IgD-negative memory B cell (primary cell): ENCODE measurements around the gene FAM3B. TPM values are rescaled to one million over a fixed set of nuclear protein-coding genes. Genes with fewer than 3 reads are reported as not detected.
"Not testable (repeated sequence)": the region's sequence is repeated elsewhere in the genome, so short reads cannot be mapped to it uniquely, and the experiment has no call there.

Experiments
- H3K27ac Mint-ChIP-seq, 3 donors: one replicate each; pipeline ENCODE4 v1.8.0; 2020 to 2022; ENCODE audit warnings: mild to moderate bottlenecking in 3 of 3, mixed read lengths in 3 of 3, moderate library complexity in 1 of 3
- H3K27me3 Mint-ChIP-seq: one replicate; pipeline ENCODE4 v1.8.0; 2021; ENCODE audit warnings: mixed read lengths
- H3K36me3 Mint-ChIP-seq: one replicate; pipeline ENCODE4 v1.8.0; 2020; ENCODE audit warnings: mild to moderate bottlenecking, mixed read lengths
- H3K4me1 Mint-ChIP-seq, 3 donors: one replicate each; pipeline ENCODE4 v1.8.0; 2020 to 2022; ENCODE audit warnings: mixed read lengths in 3 of 3, mild to moderate bottlenecking in 1 of 3
- H3K4me3 Mint-ChIP-seq, 4 donors: one replicate each; pipeline ENCODE4 v1.8.0; 2020 to 2022; ENCODE audit warnings: mild to moderate bottlenecking in 4 of 4, mixed read lengths in 4 of 4, moderate library complexity in 3 of 4
- H3K9me3 Mint-ChIP-seq, 3 donors: one replicate each; pipeline ENCODE4 v1.8.0; 2020 to 2021; ENCODE audit warnings: mixed read lengths in 3 of 3, mild to moderate bottlenecking in 1 of 3
- polyA plus RNA-seq: library from polyadenylated mRNA; unstranded; fragments of 300-500 nt; fragmentation: Illumina TruSeq; gene quantifications from one replicate; pipeline ENCODE4 v1.2.3, GENCODE V29; 2021

Gene FAM3B
- polyA plus RNA-seq, 1 donor from 2014 or later, result not detected

DNA sequence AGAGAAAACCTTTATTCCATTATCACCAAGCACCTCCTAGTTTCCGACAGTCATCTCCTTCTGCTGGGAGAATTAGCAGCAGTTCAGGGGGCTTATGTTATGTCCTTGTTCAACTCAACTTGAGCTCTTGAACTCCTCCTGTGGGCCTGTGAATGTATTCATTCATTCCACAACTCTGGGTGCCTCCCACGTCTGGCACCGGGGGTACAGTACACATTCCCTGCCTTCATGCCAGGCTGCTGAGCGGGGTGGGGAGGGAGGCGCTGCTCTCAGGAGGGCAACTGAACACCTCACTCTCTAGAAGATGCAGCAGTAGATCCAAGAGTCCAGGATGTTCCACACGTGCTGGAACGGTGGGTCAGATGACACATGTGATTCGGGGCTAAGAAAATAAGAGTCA, 40.9 kb downstream of the FAM3B start:
- H3K27me3 Mint-ChIP-seq, result no peaks in the 10 kb centered on the region
- peak overlapping the region in 1 of 3 donors; percentile 17 for H3K27ac Mint-ChIP-seq
- peak overlapping the region in 1 of 4 donors; percentile 39 for H3K4me3 Mint-ChIP-seq

DNA sequence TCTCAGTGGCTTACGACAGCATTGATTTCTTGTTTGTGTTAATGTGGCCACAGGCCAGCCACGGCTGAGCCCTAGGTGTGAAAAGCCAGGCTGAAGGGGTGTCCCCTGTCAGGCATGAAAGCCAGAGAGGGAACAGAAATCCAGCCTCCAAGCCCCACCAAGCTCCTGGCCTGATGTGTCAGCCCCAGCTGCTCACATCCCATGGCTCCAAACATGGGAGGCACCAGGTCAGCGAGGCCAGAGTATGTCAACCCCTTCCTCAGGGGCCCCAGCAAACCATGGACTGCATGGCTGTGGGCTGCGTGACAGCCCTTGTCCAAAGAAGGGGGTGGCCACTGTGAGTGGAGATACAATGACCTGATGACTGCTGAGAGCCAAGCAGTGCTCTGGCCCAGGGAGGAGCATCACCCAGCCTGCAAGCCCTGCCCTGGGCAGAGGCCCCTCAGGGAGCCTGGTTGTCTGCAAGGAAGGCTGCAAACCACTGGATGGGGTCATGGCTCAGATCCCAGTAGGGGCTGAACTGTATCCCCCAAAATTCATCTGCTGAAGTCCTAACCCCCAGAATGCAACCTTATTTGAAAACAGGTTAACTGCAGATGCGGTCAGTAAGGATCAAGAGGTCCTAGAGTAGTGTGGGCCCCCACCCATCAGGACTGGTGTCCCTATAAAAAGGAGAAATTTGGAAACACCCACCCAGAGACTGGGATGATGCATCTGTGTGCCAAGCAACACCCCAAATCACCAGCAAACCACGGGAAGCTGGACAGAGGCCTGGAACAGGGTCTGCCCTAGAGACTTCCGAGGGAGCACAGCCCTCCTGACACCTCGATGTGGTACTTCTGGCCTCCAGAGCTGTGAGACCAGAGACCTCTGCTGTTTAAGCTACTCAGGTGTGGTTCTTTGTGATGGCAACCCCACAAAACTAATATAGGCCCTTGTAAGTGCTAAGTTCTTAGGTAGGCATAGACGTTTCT, 41.9 kb downstream of the FAM3B start:
- peaks cover 1% of the 10 kb centered on the region for H3K36me3 Mint-ChIP-seq
- peaks cover 11 to 18% (median 14%) of the 10 kb centered on the region in 3 donors for H3K4me1 Mint-ChIP-seq
- no peaks in the 10 kb centered on the region for H3K9me3 Mint-ChIP-seq
- H3K27ac Mint-ChIP-seq, result peak overlapping the region in 2 of 3 donors; percentile 72 to 75
- H3K27me3 Mint-ChIP-seq, result no peaks in the 10 kb centered on the region
- peak overlapping the region in 2 of 4 donors; percentile 33 to 64 for H3K4me3 Mint-ChIP-seq

More for the DNA sequence above, 40.9 kb downstream of the FAM3B start:
- Mint-ChIP-seq H3K4me1 (peaks cover 11% of the 10 kb centered on the region in 3 donors), H3K9me3 (no peaks in the 10 kb centered on the region), H3K36me3 (peaks cover 1% of the 10 kb centered on the region)

DNA sequence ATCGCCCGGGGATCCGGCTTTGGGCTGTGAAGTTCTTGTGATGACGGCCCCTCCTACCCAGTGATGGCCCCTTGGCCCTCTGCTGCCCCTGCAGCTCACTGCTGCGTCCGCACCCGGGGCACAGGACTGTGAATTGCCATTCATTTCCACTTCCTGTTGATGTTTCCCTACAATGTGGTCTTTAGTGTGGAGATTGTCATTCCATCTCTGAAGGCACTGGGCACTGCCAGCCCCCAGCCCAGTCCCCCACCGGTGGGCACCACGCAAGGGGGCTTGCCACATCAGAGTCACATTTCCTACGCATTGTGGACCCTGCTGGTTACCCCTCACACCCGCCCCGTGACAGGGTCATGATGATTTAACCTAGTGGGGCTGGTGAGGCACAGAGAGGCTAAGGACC, 42.7 kb downstream of the FAM3B start:
- no peaks in the 10 kb centered on the region for H3K27me3 Mint-ChIP-seq
- H3K36me3 Mint-ChIP-seq, result peaks cover 1% of the 10 kb centered on the region
- H3K9me3 Mint-ChIP-seq, result no peaks in the 10 kb centered on the region
- peak overlapping the region in 1 of 3 donors; percentile 75 for H3K27ac Mint-ChIP-seq
- H3K4me3 Mint-ChIP-seq, result peak overlapping the region in 1 of 4 donors; percentile 42
- peaks cover 11 to 25% (median 16%) of the 10 kb centered on the region in 3 donors for H3K4me1 Mint-ChIP-seq

DNA sequence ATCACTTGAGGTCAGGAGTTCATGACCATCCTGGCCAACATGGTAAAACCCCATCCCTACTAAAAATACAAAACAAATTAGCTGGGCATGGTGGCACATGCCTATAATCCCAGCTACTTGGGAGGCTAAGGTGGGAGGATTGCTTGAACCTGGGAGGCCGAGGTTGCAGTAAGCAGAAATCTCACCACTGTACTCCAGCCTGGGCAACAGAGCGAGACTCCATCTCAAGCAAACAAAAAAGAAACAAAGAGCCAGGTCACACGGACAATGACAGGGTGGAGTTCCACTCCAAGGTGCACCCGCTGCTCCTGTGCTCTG, 43.1 kb downstream of the FAM3B start:
- not testable (repeated sequence) for H3K27ac Mint-ChIP-seq, H3K36me3 Mint-ChIP-seq, H3K27me3 Mint-ChIP-seq, H3K9me3 Mint-ChIP-seq
- peaks cover 12 to 25% (median 16%) of the 10 kb centered on the region in 3 donors for H3K4me1 Mint-ChIP-seq
- H3K4me3 Mint-ChIP-seq, result peak overlapping the region in 1 of 4 donors; percentile 42

DNA sequence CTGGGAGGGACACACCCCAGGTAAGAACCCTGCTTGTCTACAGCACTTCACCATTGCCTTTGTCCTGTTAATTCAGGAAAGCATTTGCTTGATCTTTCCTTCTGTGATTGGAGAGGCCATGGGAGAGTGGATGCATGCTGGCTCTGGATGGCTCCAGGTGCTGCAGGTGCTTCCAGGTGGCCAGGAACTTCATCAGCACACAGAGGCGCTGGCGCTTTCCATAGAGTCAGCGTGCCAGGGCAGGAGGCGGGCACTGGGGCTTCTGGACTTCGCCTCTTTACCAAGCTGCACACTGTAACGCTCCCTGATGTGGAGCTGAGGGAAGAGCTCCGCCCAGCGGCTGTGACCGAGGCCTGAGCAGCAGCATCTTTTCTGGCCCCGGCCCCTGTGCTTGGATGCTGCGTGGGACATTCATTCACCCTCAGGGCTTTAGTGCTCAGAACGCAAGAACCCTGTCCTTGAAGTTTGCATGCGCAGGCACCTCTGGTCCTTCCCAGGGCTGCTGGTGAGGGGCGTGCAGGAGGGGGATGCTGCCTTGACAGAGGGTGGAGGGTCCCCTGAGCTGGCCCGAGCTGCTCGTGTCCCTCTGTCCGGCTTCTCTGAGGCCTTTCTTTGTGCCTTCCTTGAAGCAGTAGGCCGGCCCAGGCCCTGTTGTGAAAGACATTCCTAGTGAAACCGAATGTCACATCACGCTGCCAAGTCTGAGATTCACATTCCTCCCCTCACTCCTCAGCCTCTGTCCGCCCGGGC, 43.6 kb downstream of the FAM3B start:
- Mint-ChIP-seq H3K4me3 (peak overlapping the region in 1 of 4 donors; percentile 91), H3K27me3 (no peaks in the 10 kb centered on the region), H3K9me3 (no peaks in the 10 kb centered on the region), H3K4me1 (peaks cover 15 to 31% (median 21%) of the 10 kb centered on the region in 3 donors), H3K36me3 (peaks cover 2% of the 10 kb centered on the region), H3K27ac (peak overlapping the region; percentile 10 to 98 (median 83))

DNA sequence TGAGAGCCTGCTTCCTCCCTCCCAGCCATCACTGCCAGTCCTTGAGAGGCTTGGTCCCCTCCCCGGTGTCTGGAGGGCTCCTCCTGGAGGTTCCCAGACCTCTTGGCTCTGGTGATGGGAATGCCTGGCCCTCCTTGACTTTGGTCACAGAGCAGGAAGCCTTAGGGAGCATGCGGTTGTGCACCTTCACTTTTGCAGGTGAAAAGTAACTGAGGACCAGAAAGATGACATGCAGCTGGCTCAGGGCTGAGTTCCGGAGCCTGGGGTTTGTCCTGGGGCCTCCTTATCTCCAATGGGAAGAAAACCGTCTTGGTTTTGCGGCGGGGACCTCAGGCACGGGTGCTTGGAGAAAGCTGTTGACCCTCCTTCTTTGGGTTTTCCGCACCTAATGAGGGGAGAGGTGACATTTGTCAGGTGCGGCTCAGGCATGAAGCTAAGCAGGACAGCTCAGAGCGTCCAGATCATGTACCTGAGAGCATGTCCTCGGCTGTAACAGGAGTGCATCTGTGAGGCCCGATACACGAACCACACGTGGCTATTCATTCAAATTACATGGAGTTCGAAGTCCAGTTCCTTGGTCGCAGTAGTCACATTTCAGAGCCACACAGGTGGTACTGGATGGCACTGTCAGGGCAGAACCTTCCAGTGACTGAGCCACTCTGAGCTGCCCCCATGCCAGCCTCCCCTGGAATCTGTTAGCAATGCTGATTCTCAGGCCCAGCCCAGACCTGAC, 44.6 kb downstream of the FAM3B start:
- peaks cover 15 to 41% (median 29%) of the 10 kb centered on the region in 3 donors for H3K4me1 Mint-ChIP-seq
- H3K27me3 Mint-ChIP-seq, result no peaks in the 10 kb centered on the region
- H3K36me3 Mint-ChIP-seq, result peaks cover 7% of the 10 kb centered on the region
- H3K27ac Mint-ChIP-seq, result peak overlapping the region; percentile 96 to 99 (median 98)
- H3K4me3 Mint-ChIP-seq, result peak overlapping the region; percentile 91 to 99 (median 94)
- H3K9me3 Mint-ChIP-seq, result no peaks in the 10 kb centered on the region

DNA sequence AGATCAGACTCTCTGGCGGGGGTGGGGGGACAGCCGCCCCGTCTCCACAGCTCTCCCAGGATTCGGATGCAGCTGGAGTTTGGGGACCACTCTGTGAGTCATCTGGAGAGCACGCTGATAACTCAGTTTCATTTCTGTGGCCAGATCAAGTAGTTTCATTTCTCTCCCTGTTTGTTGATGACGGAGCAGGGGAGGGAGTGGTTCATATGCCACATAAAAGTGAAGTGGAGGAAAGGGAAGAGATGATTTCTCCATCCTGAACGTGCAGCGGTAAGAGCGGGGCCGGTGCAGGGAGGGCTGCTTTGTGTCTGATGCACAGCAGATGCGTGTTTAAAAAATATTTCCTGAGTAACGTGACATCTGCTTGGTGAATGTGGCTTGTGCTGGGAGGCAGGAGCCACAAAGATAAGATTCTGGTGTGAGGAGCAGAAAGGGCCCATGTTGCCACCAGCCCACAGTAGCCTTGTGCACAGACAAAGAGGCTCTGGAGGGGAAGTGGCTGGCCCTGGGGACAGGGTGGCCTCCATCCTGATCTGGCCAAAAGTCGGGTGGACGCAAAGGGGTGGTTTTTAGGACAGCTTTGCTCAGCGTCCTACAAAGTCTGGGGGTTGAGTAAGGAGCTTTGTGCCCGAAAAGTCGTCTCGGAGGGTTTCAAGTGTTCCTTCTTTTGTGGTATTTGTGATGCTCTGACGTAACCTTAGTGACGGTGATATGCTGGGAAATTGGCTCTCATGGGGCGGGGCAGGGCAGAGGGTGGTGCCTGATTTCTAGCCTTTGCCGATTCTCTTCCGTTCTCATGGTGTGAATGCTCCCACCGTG, 45.4 kb downstream of the FAM3B start, which contains the start of gene MX2:
Gene MX2, plus strand, starts transcription at position 242 of the 819 bp plus-strand sequence. CDS start 14,880 bp downstream, outside the sequence.
- H3K27me3 Mint-ChIP-seq, result no peaks in the 10 kb centered on the region
- H3K4me1 Mint-ChIP-seq, result peaks cover 22 to 47% (median 37%) of the 10 kb centered on the region in 3 donors
- H3K36me3 Mint-ChIP-seq, result peaks cover 7% of the 10 kb centered on the region
- H3K4me3 Mint-ChIP-seq, result peak within 1 kb of the TSS; percentile 91 to 99 (median 94)
- H3K27ac Mint-ChIP-seq, result peak within 1 kb of the TSS; percentile 96 to 99 (median 98)
- no peaks in the 10 kb centered on the region for H3K9me3 Mint-ChIP-seq

DNA sequence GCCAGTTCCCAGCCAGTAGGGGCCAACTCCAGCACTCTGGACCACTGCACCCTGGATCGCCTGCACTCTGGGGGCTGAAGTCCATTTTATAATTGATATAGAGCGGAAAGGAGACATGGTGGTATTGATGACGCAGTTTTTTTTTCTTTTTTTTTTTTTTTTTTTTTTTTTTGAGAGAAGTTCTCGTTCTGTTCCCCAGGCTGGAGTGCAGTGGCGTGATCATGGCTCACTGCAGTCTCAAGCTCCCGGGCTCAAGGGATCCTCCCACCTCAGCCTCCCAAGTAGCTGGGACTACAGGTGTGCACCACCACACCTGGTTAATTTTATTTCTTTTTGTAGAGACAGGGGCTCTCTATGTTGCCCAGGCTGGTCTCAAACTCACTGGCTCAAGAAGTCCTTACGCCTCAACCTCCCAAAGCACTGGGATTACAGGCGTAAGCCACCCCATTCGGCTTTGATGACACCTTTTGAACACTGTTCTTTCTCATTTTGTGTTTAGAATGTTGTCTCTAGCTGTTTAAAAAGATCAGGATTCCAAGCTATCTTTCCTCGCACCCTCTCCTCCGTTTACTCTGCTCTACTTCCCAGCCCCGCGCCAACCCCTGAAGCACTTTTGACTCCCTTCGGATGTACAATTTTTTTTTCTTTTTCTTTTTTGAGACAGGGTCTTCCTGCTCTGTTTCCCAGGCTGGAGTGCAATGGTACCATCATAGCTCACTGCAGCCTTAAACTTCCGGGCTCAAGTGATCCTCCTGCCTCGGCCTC, 46.2 kb downstream of the FAM3B start:
- Mint-ChIP-seq H3K9me3 (no peaks in the 10 kb centered on the region), H3K27me3 (no peaks in the 10 kb centered on the region), H3K27ac (peak overlapping the region; percentile 96 to 99 (median 98)), H3K4me1 (peaks cover 25 to 53% (median 41%) of the 10 kb centered on the region in 3 donors), H3K36me3 (peaks cover 7% of the 10 kb centered on the region), H3K4me3 (peak overlapping the region; percentile 91 to 99 (median 94))

DNA sequence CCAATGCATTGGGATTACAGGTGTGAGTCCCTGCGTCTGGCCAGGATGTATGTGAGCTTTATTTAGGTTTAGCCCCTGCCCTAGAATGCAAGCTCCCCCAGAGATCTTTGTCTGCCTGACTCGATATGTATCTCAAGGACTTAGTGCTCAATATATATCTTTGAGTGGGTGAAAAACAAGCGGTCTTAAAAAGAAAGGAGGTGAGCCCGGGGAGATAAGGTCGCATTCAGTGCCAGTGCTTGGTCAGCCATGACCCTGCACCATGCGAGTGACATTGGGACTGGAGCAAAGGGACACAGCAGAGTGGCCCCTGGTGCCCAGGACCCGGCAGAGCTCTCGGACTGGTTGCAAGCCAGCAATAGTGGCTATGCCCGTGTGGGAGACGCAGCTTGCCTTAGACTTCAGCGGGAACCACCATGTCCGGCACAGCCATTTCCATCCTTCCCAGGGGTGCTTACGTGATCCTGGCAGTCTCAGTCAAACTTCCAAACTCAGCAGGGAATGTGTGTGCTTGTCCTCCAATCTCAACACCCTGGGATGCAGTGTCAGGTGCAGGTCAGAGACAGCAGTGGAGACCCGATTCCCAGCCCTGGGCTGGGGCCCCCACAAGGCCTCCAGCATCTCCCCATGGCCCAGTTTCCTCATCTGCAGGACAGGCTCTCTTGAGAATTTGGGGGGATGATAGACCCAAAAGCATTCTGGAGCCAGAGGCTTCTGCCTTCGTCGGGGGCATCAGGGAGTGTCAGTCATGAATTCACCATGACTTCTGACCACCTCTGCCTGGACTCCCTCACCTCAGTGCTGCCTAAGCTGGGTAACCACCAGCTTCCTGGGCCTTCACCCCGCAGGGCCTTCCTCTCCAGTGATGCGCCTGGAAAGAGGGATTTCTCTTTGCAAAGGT, 47.0 kb downstream of the FAM3B start:
- peaks cover 7% of the 10 kb centered on the region for H3K36me3 Mint-ChIP-seq
- peak overlapping the region; percentile 96 to 99 (median 98) for H3K27ac Mint-ChIP-seq
- H3K4me3 Mint-ChIP-seq, result peak overlapping the region; percentile 91 to 99 (median 94)
- H3K9me3 Mint-ChIP-seq, result no peaks in the 10 kb centered on the region
- no peaks in the 10 kb centered on the region for H3K27me3 Mint-ChIP-seq
- peaks cover 31 to 61% (median 49%) of the 10 kb centered on the region in 3 donors for H3K4me1 Mint-ChIP-seq

DNA sequence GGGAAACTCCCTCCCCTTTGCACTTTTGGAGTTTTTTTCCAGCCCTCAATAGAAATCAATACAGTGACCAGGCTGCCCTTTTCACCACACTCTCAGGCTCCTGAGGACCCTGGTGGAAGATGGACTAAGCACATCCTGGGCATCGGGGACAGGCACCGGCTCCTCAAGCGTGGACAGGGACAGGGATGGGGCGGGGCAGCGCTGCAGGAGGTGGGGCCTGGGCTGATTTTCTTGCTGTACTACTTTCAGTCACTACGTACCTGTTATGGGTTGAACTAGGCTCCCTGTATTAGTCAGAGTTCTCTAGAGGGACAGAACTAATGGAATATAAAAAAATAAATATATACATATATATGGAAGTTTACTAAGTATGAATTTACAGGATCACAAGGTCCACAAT, 47.7 kb downstream of the FAM3B start:
- H3K36me3 Mint-ChIP-seq, result peaks cover 7% of the 10 kb centered on the region
- peak overlapping the region in 2 of 4 donors; percentile 65 to 91 for H3K4me3 Mint-ChIP-seq
- no peaks in the 10 kb centered on the region for H3K9me3 Mint-ChIP-seq
- peaks cover 1% of the 10 kb centered on the region for H3K27me3 Mint-ChIP-seq
- peak overlapping the region in 2 of 3 donors; percentile 25 to 53 for H3K27ac Mint-ChIP-seq
- H3K4me1 Mint-ChIP-seq, result peaks cover 32 to 68% (median 54%) of the 10 kb centered on the region in 3 donors

DNA sequence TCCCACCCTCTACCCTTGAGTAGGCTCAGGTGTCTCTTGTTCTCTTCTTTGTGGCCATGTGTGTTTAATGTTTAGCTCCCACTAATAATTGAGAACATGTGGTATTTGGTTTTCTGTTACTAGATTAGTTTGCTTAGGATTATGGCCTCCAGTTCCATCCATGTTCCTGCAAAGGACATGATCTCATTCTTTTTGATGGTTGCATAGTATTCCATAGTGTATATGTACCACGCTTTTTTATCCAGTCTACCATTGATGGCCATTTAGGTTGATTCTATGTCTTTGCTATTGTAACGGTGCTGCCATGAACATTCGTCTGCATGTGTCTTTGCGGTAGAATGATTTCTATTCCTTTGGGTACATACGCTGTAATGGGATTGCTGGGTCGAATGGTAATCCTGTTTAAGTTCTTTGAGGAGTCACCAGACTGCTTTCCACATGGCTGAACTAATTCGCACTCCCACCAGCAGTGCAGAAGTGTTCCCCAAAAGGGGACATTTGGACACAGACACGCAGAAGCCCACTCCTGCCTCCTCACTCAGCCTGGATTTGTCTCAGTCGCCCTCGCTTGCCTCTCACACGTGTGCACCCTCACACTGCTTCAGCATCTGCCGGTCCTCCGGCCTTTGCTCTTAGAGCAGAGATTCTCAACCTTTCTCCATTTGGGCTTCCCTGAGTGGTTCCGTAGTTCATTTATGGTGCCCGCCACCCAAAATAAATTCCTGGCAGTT, 48.9 kb downstream of the FAM3B start:
- H3K4me1 Mint-ChIP-seq, result peaks cover 39 to 77% (median 54%) of the 10 kb centered on the region in 3 donors
- H3K27ac Mint-ChIP-seq, result peak overlapping the region in 2 of 3 donors; percentile 56 to 92
- no peaks in the 10 kb centered on the region for H3K9me3 Mint-ChIP-seq
- peaks cover 1% of the 10 kb centered on the region for H3K27me3 Mint-ChIP-seq
- H3K4me3 Mint-ChIP-seq, result peak overlapping the region in 3 of 4 donors; percentile 17 to 90 (median 19)
- H3K36me3 Mint-ChIP-seq, result peaks cover 7% of the 10 kb centered on the region
